Ishikawa (cell line): ENCODE measurements around the gene MYCBPAP.

Experiments
- CEBPB ChIP-seq: IDR thresholded peaks from 2 replicates; pipeline ENCODE4 v1.6.1; 2012
- CREB1 ChIP-seq: IDR thresholded peaks from 2 replicates; pipeline ENCODE4 v1.6.1; 2012; ENCODE audit warnings: low read depth
- EGR1 ChIP-seq: IDR thresholded peaks from 2 replicates; pipeline ENCODE4 v1.6.1; 2012
- EP300 ChIP-seq: IDR thresholded peaks from 2 replicates; pipeline ENCODE4 v1.6.1; 2012; ENCODE audit warnings: borderline replicate concordance
- FOXM1 ChIP-seq: IDR thresholded peaks from 2 replicates; pipeline ENCODE4 v1.6.1; 2012; ENCODE audit warnings: low read depth, borderline replicate concordance
- NFIC ChIP-seq: IDR thresholded peaks from 2 replicates; pipeline ENCODE4 v1.6.1; 2012
- RAD21 ChIP-seq: IDR thresholded peaks from 2 replicates; pipeline ENCODE4 v1.6.1; 2012; ENCODE audit warnings: low read depth
- REST ChIP-seq: IDR thresholded peaks from 2 replicates; pipeline ENCODE4 v1.6.1; 2012; ENCODE audit warnings: low read depth, mild to moderate bottlenecking
- TAF1 ChIP-seq: IDR thresholded peaks from 2 replicates; pipeline ENCODE4 v1.6.1; 2012; ENCODE audit warnings: low read depth, mild to moderate bottlenecking
- TCF12 ChIP-seq: IDR thresholded peaks from 2 replicates; pipeline ENCODE4 v1.6.1; 2012; ENCODE audit warnings: low read depth
- TEAD4 ChIP-seq: IDR thresholded peaks from 2 replicates; pipeline ENCODE4 v1.6.1; 2012
- USF1 ChIP-seq: IDR thresholded peaks from 2 replicates; pipeline ENCODE4 v1.6.1; 2012
- YY1 ChIP-seq: IDR thresholded peaks from 2 replicates; pipeline ENCODE4 v1.6.1; 2012; ENCODE audit warnings: low read depth
- ZBTB7A ChIP-seq: IDR thresholded peaks from 2 replicates; pipeline ENCODE4 v1.6.1; 2012; ENCODE audit warnings: low read depth
- TF ChIP-seq, protein P1 (sequence below): IDR thresholded peaks from 2 replicates; pipeline ENCODE4 v1.6.1; 2012

MYCBPAP gene

GRCh38 chr17:50473901-50474300 is 34.3 kb upstream of the MYCBPAP start:
- TF ChIP-seq TAF1 (no peak), TCF12 (no peak), EP300 (no peak), FOXM1 (no peak), RAD21 (no peak), TEAD4 (no peak), REST (no peak)

GRCh38 chr17:50474523-50474922 is 33.7 kb upstream of the MYCBPAP start:
- TF ChIP-seq CREB1 (no peak), TCF12 (no peak), CEBPB (no peak), EP300 (no peak), USF1 (no peak), EGR1 (no peak), REST (no peak), TAF1 (no peak), YY1 (no peak), NFIC (no peak), ZBTB7A (no peak), TEAD4 (no peak), FOXM1 (no peak), RAD21 (no peak)
- TF ChIP-seq, protein P1, sequence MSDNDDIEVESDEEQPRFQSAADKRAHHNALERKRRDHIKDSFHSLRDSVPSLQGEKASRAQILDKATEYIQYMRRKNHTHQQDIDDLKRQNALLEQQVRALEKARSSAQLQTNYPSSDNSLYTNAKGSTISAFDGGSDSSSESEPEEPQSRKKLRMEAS = no peak

DNA sequence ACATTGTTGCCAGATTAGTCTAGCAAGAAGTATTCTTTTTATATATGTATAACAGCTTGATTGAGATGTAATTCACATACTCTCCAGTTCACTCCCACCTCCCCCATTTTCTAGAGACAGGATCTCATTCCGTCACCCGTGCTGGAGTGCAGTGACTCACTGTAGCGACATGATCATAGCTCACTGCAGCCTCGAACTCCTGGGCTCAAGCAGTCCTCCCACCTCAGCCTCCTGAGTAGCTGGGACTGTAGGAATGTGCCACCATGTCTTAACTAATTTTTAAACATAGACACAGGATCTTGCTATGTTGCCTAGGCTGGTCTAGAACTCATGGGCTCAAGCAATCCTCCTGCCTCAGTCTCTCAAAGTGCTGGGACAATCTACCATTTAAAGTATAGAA is 32.9 kb upstream of the MYCBPAP start:
- TF ChIP-seq USF1 (no peak), RAD21 (no peak), CREB1 (no peak), TAF1 (no peak), REST (no peak), EP300 (no peak), NFIC (no peak), TEAD4 (no peak), ZBTB7A (no peak), YY1 (no peak), EGR1 (no peak), FOXM1 (no peak), TCF12 (no peak), CEBPB (no peak)
- TF ChIP-seq, protein P1 = no peak

- TF ChIP-seq RAD21 = no peak
- TF ChIP-seq CREB1 = no peak
- TF ChIP-seq NFIC = no peak
- no peak for TF ChIP-seq REST
- TF ChIP-seq, protein P1 = no peak
- TF ChIP-seq EGR1 = no peak
- no peak for TF ChIP-seq FOXM1
- TF ChIP-seq TAF1 = no peak
- TF ChIP-seq USF1 = no peak
- TF ChIP-seq EP300 = no peak
- TF ChIP-seq ZBTB7A = no peak
- no peak for TF ChIP-seq CEBPB
- no peak for TF ChIP-seq YY1
- TF ChIP-seq TEAD4 = no peak
- TF ChIP-seq TCF12 = no peak
Measured at GRCh38 chr17:50476545-50477315, 31.5 kb upstream of the MYCBPAP start.
